Kidney (tissue), 14 donors: ENCODE results near the gene ENDOG. TPM values are rescaled to one million over a fixed set of nuclear protein-coding genes. Genes with fewer than 3 reads are reported as not detected.
"Not testable (repeated sequence)": the region's sequence is repeated elsewhere in the genome, so short reads cannot be mapped to it uniquely, and the experiment has no call there.

ENCODE experiments used
- DNase-seq, 5 donors: peaks; one replicate each; pipeline ENCODE4 v3.0.0-alpha.2; 2013 to 2020
- FAIRE-seq: peaks from 2 replicates; lab custom pipeline; 2012; peaks lifted over from hg19 to GRCh38; lab: Jason Lieb, UNC
- H3K27ac ChIP-seq, 2 donors: one replicate each; pipeline ENCODE4 v1.7.0; 2013; ENCODE audit warnings: low read depth in 2 of 2, low read length in 2 of 2, inconsistent platforms in 1 of 2
- H3K27me3 ChIP-seq: one replicate; pipeline ENCODE4 v1.7.1; 2013; ENCODE audit warnings: low read length, inconsistent platforms; ENCODE audit not compliant: control insufficient read depth, insufficient read depth
- H3K36me3 ChIP-seq, 3 donors: one replicate each; pipeline versions ENCODE4 v1.7.0 to v1.7.1; 2013; ENCODE audit warnings: low read length in 3 of 3, control low read depth in 1 of 3, inconsistent platforms in 1 of 3; ENCODE audit not compliant: insufficient read depth in 3 of 3, control insufficient read depth in 2 of 3
- H3K4me1 ChIP-seq, 3 donors: one replicate each; pipeline versions ENCODE4 v1.7.0 to v1.7.1; 2013; ENCODE audit warnings: low read length in 3 of 3, inconsistent platforms in 1 of 3, low read depth in 1 of 3; ENCODE audit not compliant: control insufficient read depth in 2 of 3, insufficient read depth in 2 of 3
- H3K4me3 ChIP-seq, 3 donors: one replicate each; pipeline versions ENCODE4 v1.7.0 to v1.8.1; 2013; ENCODE audit warnings: low read length in 3 of 3, control low read depth in 1 of 3, inconsistent platforms in 1 of 3
- H3K9ac ChIP-seq, 3 donors: one replicate each; pipeline versions ENCODE4 v1.7.0 to v1.7.1; 2013; ENCODE audit warnings: low read length in 3 of 3, control low read depth in 1 of 3, inconsistent platforms in 1 of 3
- H3K9me3 ChIP-seq, 3 donors: one replicate each; pipeline versions ENCODE4 v1.7.0 to v1.7.1; 2013; ENCODE audit warnings: low read length in 3 of 3, control low read depth in 1 of 3, inconsistent platforms in 1 of 3; ENCODE audit not compliant: control insufficient read depth in 2 of 3, insufficient read depth in 1 of 3
- intact Hi-C: fragments of 100-400 bp; cut with DNase I; formaldehyde crosslinking; loops from one replicate; pipeline ENCODE4 v1.11.1; 2022
- polyA plus RNA-seq: library from polyadenylated mRNA; stranded (reverse); fragments of 350-450 nt; fragmentation: Illumina TruSeq; extraction: RNeasy Lipid Tissue Mini Kit (QIAGEN cat#74804); gene quantifications from one replicate; pipeline ENCODE4 v1.2.3, GENCODE V29; 2014; ENCODE audit warnings: low read depth, low replicate concordance; ENCODE audit not compliant: insufficient read depth
- total RNA-seq: library from RNA; stranded (reverse); fragmentation: NEBNext Ultra II Directional; extraction: Animal tissue kit (Norgen Biotek cat#: 25700); gene quantifications from one replicate; pipeline ENCODE4 v1.2.1, GENCODE V29; 2021
- TF ChIP-seq, protein P1 (sequence below): IDR thresholded peaks from 3 replicates; pipeline ENCODE4 v1.5.1; 2012; ENCODE audit warnings: mild to moderate bottlenecking, moderate library complexity, borderline replicate concordance; ENCODE audit not compliant: insufficient read depth; ENCODE audit errors: extremely low read depth
- donor health status: control.
- donor health status: control.
- donor health status: control.
- donor health status: control.
- donor health status: control.
- donor health status: DM: yes; HTN: yes; CAD: no.
- donor health status: Normal renal cell carcinoma (clear cell type).

The ENDOG gene
- total and polyA plus RNA-seq, 2 donors from 2014 or later: 20.6 to 59.9 TPM

- H3K27me3 ChIP-seq: no peaks in the 10 kb centered on the region
- FAIRE-seq (no peak), DNase-seq (no peak)
- H3K9ac ChIP-seq: no peak overlapping the region
- peaks cover 0 to 4% (median 0%) of the 10 kb centered on the region in 3 donors for H3K36me3 ChIP-seq
- peaks cover 0 to 10% (median 0%) of the 10 kb centered on the region in 3 donors for H3K4me1 ChIP-seq
- no peak overlapping the region for H3K27ac ChIP-seq
- TF ChIP-seq, protein P1, sequence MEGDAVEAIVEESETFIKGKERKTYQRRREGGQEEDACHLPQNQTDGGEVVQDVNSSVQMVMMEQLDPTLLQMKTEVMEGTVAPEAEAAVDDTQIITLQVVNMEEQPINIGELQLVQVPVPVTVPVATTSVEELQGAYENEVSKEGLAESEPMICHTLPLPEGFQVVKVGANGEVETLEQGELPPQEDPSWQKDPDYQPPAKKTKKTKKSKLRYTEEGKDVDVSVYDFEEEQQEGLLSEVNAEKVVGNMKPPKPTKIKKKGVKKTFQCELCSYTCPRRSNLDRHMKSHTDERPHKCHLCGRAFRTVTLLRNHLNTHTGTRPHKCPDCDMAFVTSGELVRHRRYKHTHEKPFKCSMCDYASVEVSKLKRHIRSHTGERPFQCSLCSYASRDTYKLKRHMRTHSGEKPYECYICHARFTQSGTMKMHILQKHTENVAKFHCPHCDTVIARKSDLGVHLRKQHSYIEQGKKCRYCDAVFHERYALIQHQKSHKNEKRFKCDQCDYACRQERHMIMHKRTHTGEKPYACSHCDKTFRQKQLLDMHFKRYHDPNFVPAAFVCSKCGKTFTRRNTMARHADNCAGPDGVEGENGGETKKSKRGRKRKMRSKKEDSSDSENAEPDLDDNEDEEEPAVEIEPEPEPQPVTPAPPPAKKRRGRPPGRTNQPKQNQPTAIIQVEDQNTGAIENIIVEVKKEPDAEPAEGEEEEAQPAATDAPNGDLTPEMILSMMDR: no peak
- no peak overlapping the region for H3K4me3 ChIP-seq
- intact Hi-C loops: no loop called here
- no peaks in the 10 kb centered on the region for H3K9me3 ChIP-seq
Observed at GRCh38 chr9:128773049-128773448, 45.3 kb upstream of the ENDOG start.

GRCh38 chr9:128774804-128775203, 43.5 kb upstream of the ENDOG start:
- Histone ChIP-seq H3K9me3 (no peaks in the 10 kb centered on the region), H3K9ac (no peak overlapping the region), H3K27ac (no peak overlapping the region), H3K27me3 (no peaks in the 10 kb centered on the region), H3K4me1 (peaks cover 0 to 10% (median 0%) of the 10 kb centered on the region in 3 donors), H3K36me3 (no peaks in the 10 kb centered on the region), H3K4me3 (no peak overlapping the region)
- intact Hi-C loops: no loop called here
- TF ChIP-seq, protein P1: no peak
- no peak for FAIRE-seq
- DNase-seq: no peak

GRCh38 chr9:128780093-128780492, 38.2 kb upstream of the ENDOG start:
- H3K4me3 ChIP-seq, intact Hi-C loops, H3K36me3 ChIP-seq, H3K9ac ChIP-seq, DNase-seq, FAIRE-seq, H3K9me3 ChIP-seq, H3K4me1 ChIP-seq, H3K27ac ChIP-seq, H3K27me3 ChIP-seq: not testable (repeated sequence)

DNA sequence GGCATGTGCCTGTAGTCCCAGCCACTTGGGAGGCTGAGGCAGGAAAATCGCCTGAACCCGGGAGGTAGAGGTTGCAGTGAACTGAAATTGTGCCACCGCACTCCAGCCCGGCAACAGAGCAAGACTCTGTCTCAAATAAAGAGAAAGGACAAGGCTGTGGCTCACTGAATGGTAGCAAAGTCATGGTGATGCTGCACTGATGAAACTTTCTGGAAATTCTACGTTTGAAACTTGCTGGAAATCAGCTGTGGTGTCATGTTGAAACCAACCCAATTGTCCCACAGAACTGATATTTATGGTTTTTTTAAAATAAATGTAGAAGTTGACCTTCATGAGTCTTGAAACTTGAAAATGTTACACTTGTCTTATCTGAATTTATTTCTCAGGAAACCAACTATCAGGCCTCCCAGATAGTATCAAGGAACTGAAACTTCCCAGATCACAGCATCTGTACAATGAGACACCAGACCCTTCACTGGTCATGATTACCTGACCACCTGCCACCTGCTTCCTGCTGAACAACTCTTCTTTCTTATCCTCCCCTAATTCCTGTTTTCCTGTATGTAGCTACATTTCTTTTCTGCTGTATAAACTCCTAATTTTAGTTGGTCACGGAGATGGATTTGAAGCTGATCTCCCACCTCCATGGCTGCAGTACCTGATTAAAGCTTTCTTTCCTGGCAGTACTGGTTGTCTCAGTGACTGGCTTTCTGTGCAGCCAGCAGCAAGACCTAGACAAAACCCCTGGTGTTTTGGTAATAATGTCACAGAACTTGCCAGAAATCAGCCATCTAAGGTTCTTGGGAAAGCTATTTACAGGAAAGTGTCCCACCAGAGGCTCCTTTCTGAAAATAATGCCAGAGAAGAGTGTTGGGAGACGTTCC, 36.9 kb upstream of the ENDOG start:
- Histone ChIP-seq H3K27me3 (no peaks in the 10 kb centered on the region), H3K9ac (no peak overlapping the region), H3K9me3 (no peaks in the 10 kb centered on the region), H3K4me1 (no peaks in the 10 kb centered on the region), H3K27ac (no peak overlapping the region), H3K36me3 (no peaks in the 10 kb centered on the region), H3K4me3 (no peak overlapping the region)
- no peak for DNase-seq
- TF ChIP-seq, protein P1: no peak
- FAIRE-seq: no peak
- intact Hi-C loops: no loop called here
